Sigmoid colon (tissue), 4 donors: Measurements from ENCODE around the gene PRMT3.

Experiments
- EP300 ChIP-seq, 4 donors: sonication (generic); formaldehyde crosslinking; IDR thresholded peaks; one replicate each; pipeline ENCODE4 v1.6.1; 2017; ENCODE audit warnings: antibody characterized with exemption in 4 of 4
- POLR2A ChIP-seq, 2 donors: fragments of 450-650 bp; IDR thresholded peaks; one replicate each; pipeline ENCODE4 v1.6.1; 2016; ENCODE audit warnings: antibody characterized with exemption in 2 of 2, mild to moderate bottlenecking in 2 of 2, moderate library complexity in 2 of 2
- TF ChIP-seq, protein P1 (sequence below), 4 experiments: fragments of 450-650 bp in 3 of 4; fragments of 200-600 bp in 1 of 4; IDR thresholded peaks; one replicate each; pipeline ENCODE4 v1.5.1; 2016 to 2019; ENCODE audit warnings: antibody characterized with exemption in 4 of 4, mild to moderate bottlenecking in 3 of 4, moderate library complexity in 2 of 4

DNA sequence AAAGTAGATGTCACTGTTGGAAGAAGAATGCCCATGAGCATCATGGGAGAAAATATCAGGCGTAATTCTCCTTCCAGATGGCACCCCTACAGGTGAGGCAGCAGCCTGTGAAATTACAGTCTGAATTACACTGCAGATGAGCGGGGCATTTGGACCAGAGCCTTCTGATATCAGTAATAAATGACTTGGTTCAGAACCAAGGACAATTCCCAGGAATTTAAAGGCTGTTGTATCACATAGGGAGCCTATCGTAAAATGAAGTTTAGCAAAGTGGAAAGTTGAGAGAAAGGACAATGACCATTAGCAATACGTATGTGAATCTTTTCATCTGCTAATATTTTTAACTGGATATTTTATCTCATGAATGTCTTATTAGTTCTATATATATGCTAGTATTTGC lies 61.3 kb downstream of the PRMT3 start:
- TF ChIP-seq, protein P1, sequence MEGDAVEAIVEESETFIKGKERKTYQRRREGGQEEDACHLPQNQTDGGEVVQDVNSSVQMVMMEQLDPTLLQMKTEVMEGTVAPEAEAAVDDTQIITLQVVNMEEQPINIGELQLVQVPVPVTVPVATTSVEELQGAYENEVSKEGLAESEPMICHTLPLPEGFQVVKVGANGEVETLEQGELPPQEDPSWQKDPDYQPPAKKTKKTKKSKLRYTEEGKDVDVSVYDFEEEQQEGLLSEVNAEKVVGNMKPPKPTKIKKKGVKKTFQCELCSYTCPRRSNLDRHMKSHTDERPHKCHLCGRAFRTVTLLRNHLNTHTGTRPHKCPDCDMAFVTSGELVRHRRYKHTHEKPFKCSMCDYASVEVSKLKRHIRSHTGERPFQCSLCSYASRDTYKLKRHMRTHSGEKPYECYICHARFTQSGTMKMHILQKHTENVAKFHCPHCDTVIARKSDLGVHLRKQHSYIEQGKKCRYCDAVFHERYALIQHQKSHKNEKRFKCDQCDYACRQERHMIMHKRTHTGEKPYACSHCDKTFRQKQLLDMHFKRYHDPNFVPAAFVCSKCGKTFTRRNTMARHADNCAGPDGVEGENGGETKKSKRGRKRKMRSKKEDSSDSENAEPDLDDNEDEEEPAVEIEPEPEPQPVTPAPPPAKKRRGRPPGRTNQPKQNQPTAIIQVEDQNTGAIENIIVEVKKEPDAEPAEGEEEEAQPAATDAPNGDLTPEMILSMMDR (IDR thresholded peaks at IDR 0.05): no peak
- TF ChIP-seq EP300 (IDR thresholded peaks at IDR 0.05) (no peak), POLR2A (IDR thresholded peaks at IDR 0.05) (no peak)
